ENCODE measurements around the gene RERE. TPM values are rescaled to one million over a fixed set of nuclear protein-coding genes. Genes with fewer than 3 reads are reported as not detected.

RERE gene
- total RNA-seq, 2 donors from 2014 or later: 102 to 108 TPM

- H3K9me3 ChIP-seq (ENCODE audit: control insufficient read depth, low read length, poor library complexity, severe bottlenecking): no peaks in the 10 kb centered on the region
- Mint-ChIP-seq H3K27me3 (no peaks in the 10 kb centered on the region), H3K4me1 (peaks cover 8% of the 10 kb centered on the region), H3K36me3 (ENCODE audit: low read depth) (no peaks in the 10 kb centered on the region), H3K4me3 (no peak overlapping the region), H3K27ac (no peak overlapping the region)
- DNase-seq (no peak), ATAC-seq (no peak)
Measured at GRCh38 chr1:8663090-8663802, 154.2 kb downstream of the RERE start.

- no peaks in the 10 kb centered on the region for H3K9me3 ChIP-seq (ENCODE audit: control insufficient read depth, low read length, poor library complexity, severe bottlenecking)
- H3K4me1 Mint-ChIP-seq: peaks cover 7% of the 10 kb centered on the region
- H3K27me3 Mint-ChIP-seq: no peaks in the 10 kb centered on the region
- DNase-seq: no peak
- H3K36me3 Mint-ChIP-seq (ENCODE audit: low read depth): no peaks in the 10 kb centered on the region
- no peak overlapping the region for H3K4me3 Mint-ChIP-seq
- ATAC-seq: no peak
- H3K27ac Mint-ChIP-seq: no peak overlapping the region
Measured at GRCh38 chr1:8662380-8663072, 154.9 kb downstream of the RERE start.

- H3K27me3 Mint-ChIP-seq: no peaks in the 10 kb centered on the region
- H3K27ac Mint-ChIP-seq: no peak overlapping the region
- no peak overlapping the region for H3K4me3 Mint-ChIP-seq
- no peak for ATAC-seq
- no peak for DNase-seq
- no peaks in the 10 kb centered on the region for H3K9me3 ChIP-seq (ENCODE audit: control insufficient read depth, low read length, poor library complexity, severe bottlenecking)
- H3K36me3 Mint-ChIP-seq (ENCODE audit: low read depth): no peaks in the 10 kb centered on the region
- peaks cover under 1% of the 10 kb centered on the region for H3K4me1 Mint-ChIP-seq
Measured at GRCh38 chr1:8661185-8662110, 156.0 kb downstream of the RERE start.

- ATAC-seq: no peak
- no peak overlapping the region for H3K27ac Mint-ChIP-seq
- H3K4me1 Mint-ChIP-seq: no peaks in the 10 kb centered on the region
- H3K9me3 ChIP-seq (ENCODE audit: control insufficient read depth, low read length, poor library complexity, severe bottlenecking): no peaks in the 10 kb centered on the region
- no peak for DNase-seq
- no peak overlapping the region for H3K4me3 Mint-ChIP-seq
- H3K27me3 Mint-ChIP-seq: no peaks in the 10 kb centered on the region
- H3K36me3 Mint-ChIP-seq (ENCODE audit: low read depth): peaks cover 3% of the 10 kb centered on the region
Measured at GRCh38 chr1:8660411-8660828, 157.0 kb downstream of the RERE start.

GRCh38 chr1:8659593-8659992, 157.8 kb downstream of the RERE start:
- no peak for DNase-seq
- Mint-ChIP-seq H3K27ac (no peak overlapping the region), H3K27me3 (no peaks in the 10 kb centered on the region), H3K4me3 (no peak overlapping the region), H3K4me1 (no peaks in the 10 kb centered on the region), H3K36me3 (ENCODE audit: low read depth) (peaks cover 3% of the 10 kb centered on the region)
- H3K9me3 ChIP-seq (ENCODE audit: control insufficient read depth, low read length, poor library complexity, severe bottlenecking): no peaks in the 10 kb centered on the region
- ATAC-seq: no peak

GRCh38 chr1:8653878-8654277, 163.6 kb downstream of the RERE start:
- H3K36me3 Mint-ChIP-seq (ENCODE audit: low read depth): peaks cover 3% of the 10 kb centered on the region
- no peak for ATAC-seq
- no peak overlapping the region for H3K27ac Mint-ChIP-seq
- peaks cover 10% of the 10 kb centered on the region for H3K4me1 Mint-ChIP-seq
- DNase-seq: no peak
- no peak overlapping the region for H3K4me3 Mint-ChIP-seq
- no peaks in the 10 kb centered on the region for H3K27me3 Mint-ChIP-seq
- H3K9me3 ChIP-seq (ENCODE audit: control insufficient read depth, low read length, poor library complexity, severe bottlenecking): no peaks in the 10 kb centered on the region

GRCh38 chr1:8652467-8653046, 164.9 kb downstream of the RERE start:
- H3K9me3 ChIP-seq (ENCODE audit: control insufficient read depth, low read length, poor library complexity, severe bottlenecking): no peaks in the 10 kb centered on the region
- ATAC-seq: no peak
- no peak for DNase-seq
- H3K36me3 Mint-ChIP-seq (ENCODE audit: low read depth): peaks cover 3% of the 10 kb centered on the region
- no peak overlapping the region for H3K27ac Mint-ChIP-seq
- H3K4me3 Mint-ChIP-seq: no peak overlapping the region
- peaks cover 12% of the 10 kb centered on the region for H3K4me1 Mint-ChIP-seq
- H3K27me3 Mint-ChIP-seq: no peaks in the 10 kb centered on the region

- Mint-ChIP-seq H3K4me1 (peaks cover 12% of the 10 kb centered on the region), H3K36me3 (ENCODE audit: low read depth) (peaks cover 3% of the 10 kb centered on the region), H3K27ac (peak overlapping the region; percentile 21), H3K4me3 (no peak overlapping the region), H3K27me3 (no peaks in the 10 kb centered on the region)
- no peaks in the 10 kb centered on the region for H3K9me3 ChIP-seq (ENCODE audit: control insufficient read depth, low read length, poor library complexity, severe bottlenecking)
- ATAC-seq (no peak), DNase-seq (no peak)
Measured at GRCh38 chr1:8651962-8652361, 165.5 kb downstream of the RERE start.

- Mint-ChIP-seq H3K36me3 (ENCODE audit: low read depth) (peaks cover 3% of the 10 kb centered on the region), H3K27ac (peak overlapping the region; percentile 21), H3K27me3 (no peaks in the 10 kb centered on the region), H3K4me3 (no peak overlapping the region), H3K4me1 (peaks cover 12% of the 10 kb centered on the region)
- ATAC-seq: peak; percentile 69
- no peak for DNase-seq
- no peaks in the 10 kb centered on the region for H3K9me3 ChIP-seq (ENCODE audit: control insufficient read depth, low read length, poor library complexity, severe bottlenecking)
Measured at GRCh38 chr1:8651236-8651890, 166.1 kb downstream of the RERE start.

- no peak for ATAC-seq
- Mint-ChIP-seq H3K27ac (no peak overlapping the region), H3K27me3 (no peaks in the 10 kb centered on the region)
Measured at GRCh38 chr1:8649875-8650274, 167.6 kb downstream of the RERE start.

GRCh38 chr1:8649027-8649426, 168.4 kb downstream of the RERE start:
- H3K4me3 Mint-ChIP-seq: no peak overlapping the region
- ATAC-seq (no peak), DNase-seq (no peak)
- no peak overlapping the region for H3K27ac Mint-ChIP-seq
- H3K4me1 Mint-ChIP-seq: peaks cover 12% of the 10 kb centered on the region
- H3K9me3 ChIP-seq (ENCODE audit: control insufficient read depth, low read length, poor library complexity, severe bottlenecking): no peaks in the 10 kb centered on the region
- H3K36me3 Mint-ChIP-seq (ENCODE audit: low read depth): no peaks in the 10 kb centered on the region
- H3K27me3 Mint-ChIP-seq: no peaks in the 10 kb centered on the region

More at GRCh38 chr1:8649875-8650274, 167.6 kb downstream of the RERE start:
- no peak for DNase-seq
- H3K9me3 ChIP-seq (ENCODE audit: control insufficient read depth, low read length, poor library complexity, severe bottlenecking): no peaks in the 10 kb centered on the region
- Mint-ChIP-seq H3K4me3 (no peak overlapping the region), H3K36me3 (ENCODE audit: low read depth) (no peaks in the 10 kb centered on the region), H3K4me1 (peaks cover 12% of the 10 kb centered on the region)

- no peaks in the 10 kb centered on the region for H3K36me3 Mint-ChIP-seq (ENCODE audit: low read depth)
- H3K27me3 Mint-ChIP-seq: no peaks in the 10 kb centered on the region
- ATAC-seq: no peak
Measured at GRCh38 chr1:8646996-8647395, 170.4 kb downstream of the RERE start.

More at GRCh38 chr1:8646996-8647395, 170.4 kb downstream of the RERE start:
- peaks cover 8% of the 10 kb centered on the region for H3K4me1 Mint-ChIP-seq
- H3K4me3 Mint-ChIP-seq: no peak overlapping the region
- H3K27ac Mint-ChIP-seq: no peak overlapping the region
- DNase-seq: no peak
- H3K9me3 ChIP-seq (ENCODE audit: control insufficient read depth, low read length, poor library complexity, severe bottlenecking): no peaks in the 10 kb centered on the region
